OCI-LY1 (cell line): ENCODE data around the gene ALOX5.
A peak's percentile ranks its signal among the peaks of the same experiment; 100 is the strongest.

ENCODE experiments used
- H2AFZ ChIP-seq: fragments of 200-600 bp; sonication (generic), shearing (Covaris generic); 2 replicates; pipeline ENCODE4 v1.6.0; 2014; ENCODE audit warnings: antibody characterized with exemption, mild to moderate bottlenecking, low read length
- H3F3A ChIP-seq: fragments of 200-600 bp; sonication (generic), shearing (Covaris generic); 2 replicates; pipeline ENCODE4 v1.6.0; 2014; ENCODE audit warnings: mild to moderate bottlenecking, antibody characterized with exemption, low read length, moderate library complexity; ENCODE audit not compliant: insufficient read depth
- H3K27ac ChIP-seq: fragments of 200-600 bp; sonication (generic); 2 replicates; pipeline ENCODE4 v1.5.1; 2014; ENCODE audit warnings: low read length, mixed run types, mild to moderate bottlenecking, low read depth; ENCODE audit not compliant: poor library complexity, severe bottlenecking
- H3K27me3 ChIP-seq: fragments of 200-600 bp; sonication (generic); 2 replicates; pipeline ENCODE4 v1.6.0; 2014; ENCODE audit warnings: antibody characterized with exemption, mild to moderate bottlenecking, low read length, moderate library complexity; ENCODE audit not compliant: insufficient read depth
- H3K36me3 ChIP-seq: fragments of 200-600 bp; sonication (generic); 2 replicates; pipeline ENCODE4 v1.6.1; 2014; ENCODE audit warnings: mild to moderate bottlenecking, antibody characterized with exemption, low read length, moderate library complexity, mixed read lengths; ENCODE audit not compliant: insufficient read depth
- H3K4me1 ChIP-seq: fragments of 200-600 bp; sonication (generic); 2 replicates; pipeline ENCODE4 v1.5.1; 2014; ENCODE audit warnings: mild to moderate bottlenecking, low read length, moderate library complexity; ENCODE audit not compliant: insufficient read depth, severe bottlenecking
- H3K4me2 ChIP-seq: fragments of 200-600 bp; sonication (generic), shearing (Covaris generic); 2 replicates; pipeline ENCODE4 v1.6.1; 2014; ENCODE audit warnings: low read length
- H3K4me3 ChIP-seq: fragments of 200-600 bp; sonication (generic); 2 replicates; pipeline ENCODE4 v1.5.1; 2014; ENCODE audit warnings: low read length, low read depth, mild to moderate bottlenecking, mixed read lengths; ENCODE audit not compliant: poor library complexity, severe bottlenecking
- H3K79me2 ChIP-seq: fragments of 200-600 bp; shearing (Covaris generic); 2 replicates; pipeline ENCODE4 v1.6.1; 2016; ENCODE audit warnings: mixed run types, low read length, mixed read lengths; ENCODE audit not compliant: insufficient read depth
- H3K9ac ChIP-seq: fragments of 200-600 bp; sonication (generic), shearing (Covaris generic); 2 replicates; pipeline ENCODE4 v1.6.1; 2014; ENCODE audit warnings: mild to moderate bottlenecking, low read length, mixed read lengths
- H3K9me2 ChIP-seq: fragments of 200-600 bp; sonication (generic), shearing (Covaris generic); 2 replicates; pipeline ENCODE4 v1.6.1; 2014; ENCODE audit warnings: low read depth, mild to moderate bottlenecking, low read length, mixed read lengths
- H3K9me3 ChIP-seq: fragments of 200-600 bp; shearing (Covaris generic); 2 replicates; pipeline ENCODE4 v1.6.1; 2014; ENCODE audit warnings: low read length, mixed read lengths
- H4K20me1 ChIP-seq: fragments of 200-600 bp; sonication (generic), shearing (Covaris generic); 2 replicates; pipeline ENCODE4 v1.6.0; 2016; ENCODE audit warnings: mild to moderate bottlenecking, low read length; ENCODE audit not compliant: insufficient read depth
- CTCF ChIP-seq: fragments of 200-600 bp; sonication (generic), shearing (Covaris generic); IDR thresholded peaks from 2 replicates; pipeline ENCODE4 v1.5.1; 2017; ENCODE audit warnings: mild to moderate bottlenecking, antibody characterized with exemption, low read length, moderate library complexity, mixed read lengths
- EZH2 ChIP-seq: fragments of 200-600 bp; sonication (generic), shearing (Covaris generic); IDR thresholded peaks from 2 replicates; pipeline ENCODE4 v1.8.0; 2017; ENCODE audit warnings: borderline replicate concordance, mixed run types, mild to moderate bottlenecking, antibody characterized with exemption, low read length, moderate library complexity, mixed read lengths

The ALOX5 gene

GRCh38 chr10:45416603-45417002 lies 42.6 kb downstream of the ALOX5 start:
- Histone ChIP-seq H3K4me2 (peak overlapping the region; percentile 61; the same call in 1 of the 2 replicates), H3K27me3 (no peaks in the 10 kb centered on the region), H3K36me3 (peaks cover 69% of the 10 kb centered on the region), H3K4me1 (peaks cover 59% of the 10 kb centered on the region), H3K79me2 (no peaks in the 10 kb centered on the region), H3K4me3 (no peak overlapping the region), H3K9me2 (no peaks in the 10 kb centered on the region), H2AFZ (no peak overlapping the region), H3K27ac (no peak overlapping the region), H4K20me1 (no peaks in the 10 kb centered on the region), H3K9me3 (peaks cover 2% of the 10 kb centered on the region; the same call in 1 of the 2 replicates), H3F3A (no peaks in the 10 kb centered on the region), H3K9ac (no peak overlapping the region; the same call in 1 of the 2 replicates)
- TF ChIP-seq EZH2 (no peak), CTCF (no peak)

- no peak overlapping the region for H2AFZ ChIP-seq
- peak overlapping the region; percentile 77 for H3K27ac ChIP-seq
- H3K79me2 ChIP-seq, result no peaks in the 10 kb centered on the region
- H3K9me2 ChIP-seq, result no peaks in the 10 kb centered on the region
- H3K36me3 ChIP-seq, result peaks cover 69% of the 10 kb centered on the region
- no peak for TF ChIP-seq EZH2
- TF ChIP-seq CTCF, result no peak
- H3K4me1 ChIP-seq, result peaks cover 59% of the 10 kb centered on the region
- peak overlapping the region; percentile 61 for H3K4me2 ChIP-seq
- no peaks in the 10 kb centered on the region for H4K20me1 ChIP-seq
- H3K4me3 ChIP-seq, result peak overlapping the region; percentile 47
- no peaks in the 10 kb centered on the region for H3K9me3 ChIP-seq
- no peaks in the 10 kb centered on the region for H3F3A ChIP-seq
- H3K9ac ChIP-seq, result peak overlapping the region; percentile 48; the same call in 1 of the 2 replicates
- no peaks in the 10 kb centered on the region for H3K27me3 ChIP-seq
These were observed 43.7 kb downstream of the ALOX5 start for GRCh38 chr10:45417746-45418145.

- peaks cover 69% of the 10 kb centered on the region for H3K36me3 ChIP-seq
- no peaks in the 10 kb centered on the region for H3K27me3 ChIP-seq
- H3K9me2 ChIP-seq, result no peaks in the 10 kb centered on the region
- no peaks in the 10 kb centered on the region for H3F3A ChIP-seq
- H4K20me1 ChIP-seq, result no peaks in the 10 kb centered on the region
- H3K4me3 ChIP-seq, result peak overlapping the region; percentile 47
- H3K4me2 ChIP-seq, result peak overlapping the region; percentile 61
- no peak overlapping the region for H2AFZ ChIP-seq
- H3K4me1 ChIP-seq, result peaks cover 59% of the 10 kb centered on the region
- peak overlapping the region; percentile 48; the same call in 1 of the 2 replicates for H3K9ac ChIP-seq
- H3K79me2 ChIP-seq, result no peaks in the 10 kb centered on the region
- H3K27ac ChIP-seq, result peak overlapping the region; percentile 77
- TF ChIP-seq EZH2 (no peak), CTCF (no peak)
- H3K9me3 ChIP-seq, result no peaks in the 10 kb centered on the region
These were observed 44.4 kb downstream of the ALOX5 start for GRCh38 chr10:45418417-45418848.
